ENCODE data around the gene C3AR1.
"Not testable (repeated sequence)": the region's sequence is repeated elsewhere in the genome, so short reads cannot be mapped to it uniquely, and the experiment has no call there.

C3AR1 gene

GRCh38 chr12:8031872-8032241, 34.3 kb downstream of the C3AR1 start:
- no peak for DNase-seq (ENCODE audit: low spot score)
- no peak for TF ChIP-seq CTCF (IDR thresholded peaks at IDR 0.05; ENCODE audit: borderline replicate concordance, control extremely low read depth, extremely low read depth, insufficient read depth, missing control alignments)
- in situ Hi-C loops (cut with MboI; ENCODE audit: low sequenced_read_pairs, unreplicated experiment), result no loop called here

DNA sequence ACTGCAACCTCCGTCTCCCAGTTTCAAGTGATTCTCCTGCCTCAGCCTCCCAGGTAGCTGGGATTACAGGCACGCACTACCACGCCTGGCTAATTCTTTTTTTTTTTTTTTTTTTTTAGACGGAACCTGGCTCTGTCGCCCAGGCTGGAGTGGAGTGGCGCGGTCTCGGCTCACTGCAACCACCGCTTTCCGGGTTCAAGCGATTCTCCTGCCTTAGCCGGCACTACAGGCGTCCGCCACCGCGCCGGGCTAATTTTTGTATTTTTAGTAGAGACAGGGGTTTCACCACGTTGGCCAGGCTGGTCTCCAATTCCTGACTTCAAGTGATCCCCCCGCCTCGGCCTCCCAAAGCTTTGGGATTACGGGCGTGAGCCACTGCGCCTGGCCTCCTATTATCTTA, 35.1 kb downstream of the C3AR1 start:
- in situ Hi-C loops (cut with MboI; ENCODE audit: low sequenced_read_pairs, unreplicated experiment); DNase-seq (ENCODE audit: low spot score): not testable (repeated sequence)

DNA sequence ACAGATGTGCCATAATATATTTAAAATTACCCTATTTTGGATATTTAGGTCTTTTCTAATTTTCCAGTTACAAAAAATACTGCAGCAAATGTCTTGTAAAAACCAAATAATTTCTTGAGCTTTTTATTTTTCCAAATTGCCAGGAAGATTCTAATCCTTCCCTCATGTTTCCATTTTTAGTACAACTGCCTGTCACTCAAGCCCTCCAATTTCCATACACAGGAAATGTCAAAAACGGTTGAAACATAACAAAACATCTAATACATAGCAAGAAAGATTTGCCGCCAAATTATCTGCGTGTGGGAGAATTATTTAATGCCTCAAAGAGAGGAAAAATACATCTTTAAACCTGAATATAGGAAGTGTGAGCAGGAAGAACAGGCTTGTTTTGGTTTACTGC, 36.0 kb downstream of the C3AR1 start:
- in situ Hi-C loops (cut with MboI; ENCODE audit: low sequenced_read_pairs, unreplicated experiment), result no loop called here
- no peak for DNase-seq (ENCODE audit: low spot score)
- TF ChIP-seq CTCF (IDR thresholded peaks at IDR 0.05; ENCODE audit: borderline replicate concordance, control extremely low read depth, extremely low read depth, insufficient read depth, missing control alignments), result no peak

DNA sequence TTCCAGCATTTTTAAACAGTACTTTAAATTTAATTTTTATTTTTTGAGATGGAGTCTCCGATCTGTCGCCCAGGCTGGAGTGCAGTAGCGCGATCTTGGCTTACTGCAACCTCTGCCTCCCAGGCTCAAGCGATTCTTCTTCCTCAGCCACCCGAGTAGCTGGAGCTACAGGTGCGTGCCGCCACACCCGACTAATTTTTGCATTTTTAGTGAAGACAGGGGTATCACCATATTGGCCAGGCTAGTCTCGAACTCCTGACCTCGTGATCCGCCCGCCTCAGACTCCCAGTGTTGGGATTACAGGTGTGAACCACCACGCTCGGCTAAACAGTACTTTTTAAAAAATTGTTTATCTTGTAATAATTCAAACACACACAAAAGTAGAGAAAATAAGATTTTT, 37.9 kb downstream of the C3AR1 start:
- no peak for DNase-seq (ENCODE audit: low spot score)
- no peak for TF ChIP-seq CTCF (IDR thresholded peaks at IDR 0.05; ENCODE audit: borderline replicate concordance, control extremely low read depth, extremely low read depth, insufficient read depth, missing control alignments)
- in situ Hi-C loops (cut with MboI; ENCODE audit: low sequenced_read_pairs, unreplicated experiment), result no loop called here

- in situ Hi-C loops (cut with MboI; ENCODE audit: low sequenced_read_pairs, unreplicated experiment), result no loop called here
- DNase-seq (ENCODE audit: low spot score), result no peak
- no peak for TF ChIP-seq CTCF (IDR thresholded peaks at IDR 0.05; ENCODE audit: borderline replicate concordance, control extremely low read depth, extremely low read depth, insufficient read depth, missing control alignments)
These were observed 38.3 kb downstream of the C3AR1 start for GRCh38 chr12:8027856-8028255.

- no peak for TF ChIP-seq CTCF (IDR thresholded peaks at IDR 0.05; ENCODE audit: borderline replicate concordance, control extremely low read depth, extremely low read depth, insufficient read depth, missing control alignments)
- in situ Hi-C loops (cut with MboI; ENCODE audit: low sequenced_read_pairs, unreplicated experiment), result no loop called here
These were observed 39.8 kb downstream of the C3AR1 start for GRCh38 chr12:8026291-8026900.

GRCh38 chr12:8018666-8019581, 47.2 kb downstream of the C3AR1 start:
- in situ Hi-C loops (cut with MboI; ENCODE audit: low sequenced_read_pairs, unreplicated experiment), result no loop called here
- TF ChIP-seq CTCF (IDR thresholded peaks at IDR 0.05; ENCODE audit: borderline replicate concordance, control extremely low read depth, extremely low read depth, insufficient read depth, missing control alignments), result no peak
- no peak for DNase-seq (ENCODE audit: low spot score)

More at GRCh38 chr12:8026291-8026900, 39.8 kb downstream of the C3AR1 start:
- peak; percentile 95 for DNase-seq (ENCODE audit: low spot score)

- in situ Hi-C loops (cut with MboI; ENCODE audit: low sequenced_read_pairs, unreplicated experiment); DNase-seq (ENCODE audit: low spot score): not testable (repeated sequence)
These were observed 47.9 kb downstream of the C3AR1 start for GRCh38 chr12:8018213-8018612.
